Gastroesophageal sphincter (tissue), 4 donors: ENCODE data around the gene GATA3. TPM values are rescaled to one million over a fixed set of nuclear protein-coding genes. Genes with fewer than 3 reads are reported as not detected.

Experiments used
- ATAC-seq: fragments of 150-250 bp; one replicate; pipeline ENCODE4 v1.9.1; 2016; ENCODE audit warnings: mild to moderate bottlenecking, moderate library complexity
- H3K27ac ChIP-seq, 4 donors: fragments of 200-600 bp; sonication (generic) in 3 of 4; 1 replicate in 3 of 4; 2 replicates in 1 of 4; pipeline ENCODE4 v1.5.1; 2016 to 2019
- H3K27me3 ChIP-seq: fragments of 200-600 bp; sonication (generic); one replicate; pipeline ENCODE4 v1.5.1; 2019
- H3K36me3 ChIP-seq, 2 donors: fragments of 200-600 bp; sonication (generic); one replicate each; pipeline ENCODE4 v1.5.1; 2019; ENCODE audit warnings: control low read depth in 1 of 2
- H3K4me1 ChIP-seq, 3 donors: fragments of 200-600 bp; sonication (generic); 1 replicate in 2 of 3; 2 replicates in 1 of 3; pipeline ENCODE4 v1.5.1; 2016 to 2019; ENCODE audit warnings: control low read depth in 2 of 3
- H3K4me3 ChIP-seq, 2 donors: fragments of 200-600 bp; sonication (generic); one replicate each; pipeline ENCODE4 v1.5.1; 2019; ENCODE audit warnings: mild to moderate bottlenecking in 1 of 2, moderate library complexity in 1 of 2
- H3K9me3 ChIP-seq, 3 donors: fragments of 200-600 bp; sonication (generic); one replicate each; pipeline ENCODE4 v1.5.1; 2017 to 2019; ENCODE audit warnings: control low read depth in 2 of 3
- CTCF ChIP-seq, 4 experiments: fragments of 200-600 bp in 2 of 4; fragments of 450-650 bp in 2 of 4; sonication (generic) in 1 of 4; IDR thresholded peaks; one replicate each; pipeline ENCODE4 v1.5.1; 2017 to 2019; ENCODE audit warnings: antibody characterized with exemption in 4 of 4, mild to moderate bottlenecking in 2 of 4, moderate library complexity in 2 of 4
- EP300 ChIP-seq: sonication (generic); formaldehyde crosslinking; IDR thresholded peaks from one replicate; pipeline ENCODE4 v1.6.1; 2017; ENCODE audit warnings: antibody characterized with exemption, mild to moderate bottlenecking
- POLR2A ChIP-seq, 2 donors: fragments of 450-650 bp; IDR thresholded peaks; one replicate each; pipeline ENCODE4 v1.6.1; 2017; ENCODE audit warnings: antibody characterized with exemption in 2 of 2, mild to moderate bottlenecking in 2 of 2, moderate library complexity in 1 of 2
- POLR2AphosphoS5 ChIP-seq: sonication (generic); formaldehyde crosslinking; IDR thresholded peaks from one replicate; pipeline ENCODE4 v1.6.1; 2017; ENCODE audit warnings: antibody characterized with exemption
- WGBS, 2 donors: methylation state at CpG; one replicate each; pipeline ENCODE4 v1.1.5; 2018; ENCODE audit warnings: low coverage in 1 of 2; 5-methylcytosine and 5-hydroxymethylcytosine counted together
- total RNA-seq, 4 donors: library from RNA; depleted of rRNA; stranded (reverse); fragments of >200 nt; gene quantifications; one replicate each; pipeline ENCODE4 v1.1.0, GENCODE V29; 2016

Gene GATA3
- total RNA-seq, 4 donors from 2014 or later = 0.35 TPM; not detected in 3

GRCh38 chr10:8061274-8062211, 7.1 kb downstream of the GATA3 start:
- no peaks in the 10 kb centered on the region for H3K9me3 ChIP-seq
- H3K4me3 ChIP-seq = no peak overlapping the region
- WGBS, 2 donors = 73 to 83% methylated on average over 1 to 7 of the region's 17 CpGs
- no peaks in the 10 kb centered on the region for H3K36me3 ChIP-seq
- TF ChIP-seq POLR2A (IDR thresholded peaks at IDR 0.05) (no peak), POLR2AphosphoS5 (no peak), EP300 (no peak), CTCF (IDR thresholded peaks at IDR 0.05) (no peak)
- H3K27ac ChIP-seq = no peak overlapping the region
- peaks cover 91% of the 10 kb centered on the region for H3K27me3 ChIP-seq
- H3K4me1 ChIP-seq = no peaks in the 10 kb centered on the region
- no peak for ATAC-seq

GRCh38 chr10:8063128-8063908, 8.8 kb downstream of the GATA3 start:
- Histone ChIP-seq H3K27ac (no peak overlapping the region), H3K9me3 (no peaks in the 10 kb centered on the region), H3K36me3 (no peaks in the 10 kb centered on the region), H3K4me1 (no peaks in the 10 kb centered on the region), H3K4me3 (no peak overlapping the region), H3K27me3 (peaks cover 82% of the 10 kb centered on the region)
- WGBS, 2 donors = 40 to 56% methylated on average over 5 to 15 of the region's 15 CpGs
- TF ChIP-seq POLR2A (IDR thresholded peaks at IDR 0.05) = no peak
- no peak for ATAC-seq

DNA sequence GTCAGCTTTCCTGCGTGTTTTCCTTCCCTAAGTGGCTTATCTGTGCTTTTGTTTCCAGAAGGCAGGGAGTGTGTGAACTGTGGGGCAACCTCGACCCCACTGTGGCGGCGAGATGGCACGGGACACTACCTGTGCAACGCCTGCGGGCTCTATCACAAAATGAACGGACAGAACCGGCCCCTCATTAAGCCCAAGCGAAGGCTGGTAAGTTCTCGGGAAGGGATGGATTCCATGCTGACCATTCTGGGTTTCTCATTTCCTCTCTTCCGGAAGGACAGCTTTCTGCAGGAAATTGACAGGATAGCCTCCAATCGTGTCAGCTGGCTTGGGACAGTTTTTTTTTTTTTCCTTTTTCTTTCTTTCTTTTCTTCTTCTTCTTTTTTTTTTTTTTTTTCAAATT, 9.4 kb downstream of the GATA3 start:
- Histone ChIP-seq H3K4me1 (no peaks in the 10 kb centered on the region), H3K27ac (no peak overlapping the region), H3K36me3 (no peaks in the 10 kb centered on the region), H3K9me3 (no peaks in the 10 kb centered on the region), H3K27me3 (peaks cover 82% of the 10 kb centered on the region), H3K4me3 (no peak overlapping the region)
- 47 to 53% methylated on average over 3 to 11 of the region's 13 CpGs for WGBS, 2 donors
- TF ChIP-seq EP300 (no peak), POLR2A (IDR thresholded peaks at IDR 0.05) (no peak), POLR2AphosphoS5 (no peak), CTCF (IDR thresholded peaks at IDR 0.05) (no peak)
- no peak for ATAC-seq

- 46 to 62% methylated on average over 4 to 5 of the region's 5 CpGs for WGBS, 2 donors
- peaks cover 82% of the 10 kb centered on the region for H3K27me3 ChIP-seq
- no peak overlapping the region for H3K4me3 ChIP-seq
- TF ChIP-seq POLR2A (IDR thresholded peaks at IDR 0.05) (no peak), EP300 (no peak), POLR2AphosphoS5 (no peak), CTCF (IDR thresholded peaks at IDR 0.05) (no peak)
- H3K36me3 ChIP-seq = no peaks in the 10 kb centered on the region
- H3K4me1 ChIP-seq = no peaks in the 10 kb centered on the region
- ATAC-seq = no peak
- no peak overlapping the region for H3K27ac ChIP-seq
- no peaks in the 10 kb centered on the region for H3K9me3 ChIP-seq
These were observed 9.9 kb downstream of the GATA3 start for GRCh38 chr10:8064436-8064835.

GRCh38 chr10:8065651-8066050, 11.2 kb downstream of the GATA3 start:
- H3K27me3 ChIP-seq = peaks cover 78% of the 10 kb centered on the region

More at GRCh38 chr10:8065651-8066050, 11.2 kb downstream of the GATA3 start:
- Histone ChIP-seq H3K4me3 (no peak overlapping the region), H3K27ac (no peak overlapping the region), H3K9me3 (no peaks in the 10 kb centered on the region), H3K4me1 (no peaks in the 10 kb centered on the region), H3K36me3 (no peaks in the 10 kb centered on the region)
- 15% methylated on average over 2 of the region's 2 CpGs; no CpG with 5 or more reads in 1 of the 2 donors for WGBS, 2 donors
- TF ChIP-seq POLR2A (IDR thresholded peaks at IDR 0.05) (no peak), EP300 (no peak), CTCF (IDR thresholded peaks at IDR 0.05) (no peak), POLR2AphosphoS5 (no peak)
- ATAC-seq = no peak
